22Rv1 (cell line): ENCODE data around the gene PTRHD1.

ENCODE experiments used
- H3K27ac ChIP-seq: fragments of 450-650 bp; 2 replicates; pipeline ENCODE4 v1.5.1; 2017
- ZFX ChIP-seq: fragments of 450-650 bp; IDR thresholded peaks from 2 replicates; pipeline ENCODE4 v1.6.1; 2017; ENCODE audit warnings: antibody characterized with exemption, borderline replicate concordance
- TF ChIP-seq, protein P1 (sequence below): fragments of 450-650 bp; IDR thresholded peaks from 2 replicates; pipeline ENCODE4 v1.5.1; 2017; ENCODE audit warnings: mild to moderate bottlenecking

PTRHD1 gene

GRCh38 chr2:24792542-24792873 is 683 bp downstream of the PTRHD1 start:
- H3K27ac ChIP-seq, result peak overlapping the region; percentile 89
- TF ChIP-seq, protein P1, sequence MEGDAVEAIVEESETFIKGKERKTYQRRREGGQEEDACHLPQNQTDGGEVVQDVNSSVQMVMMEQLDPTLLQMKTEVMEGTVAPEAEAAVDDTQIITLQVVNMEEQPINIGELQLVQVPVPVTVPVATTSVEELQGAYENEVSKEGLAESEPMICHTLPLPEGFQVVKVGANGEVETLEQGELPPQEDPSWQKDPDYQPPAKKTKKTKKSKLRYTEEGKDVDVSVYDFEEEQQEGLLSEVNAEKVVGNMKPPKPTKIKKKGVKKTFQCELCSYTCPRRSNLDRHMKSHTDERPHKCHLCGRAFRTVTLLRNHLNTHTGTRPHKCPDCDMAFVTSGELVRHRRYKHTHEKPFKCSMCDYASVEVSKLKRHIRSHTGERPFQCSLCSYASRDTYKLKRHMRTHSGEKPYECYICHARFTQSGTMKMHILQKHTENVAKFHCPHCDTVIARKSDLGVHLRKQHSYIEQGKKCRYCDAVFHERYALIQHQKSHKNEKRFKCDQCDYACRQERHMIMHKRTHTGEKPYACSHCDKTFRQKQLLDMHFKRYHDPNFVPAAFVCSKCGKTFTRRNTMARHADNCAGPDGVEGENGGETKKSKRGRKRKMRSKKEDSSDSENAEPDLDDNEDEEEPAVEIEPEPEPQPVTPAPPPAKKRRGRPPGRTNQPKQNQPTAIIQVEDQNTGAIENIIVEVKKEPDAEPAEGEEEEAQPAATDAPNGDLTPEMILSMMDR, result no peak
- TF ChIP-seq ZFX, result no peak

DNA sequence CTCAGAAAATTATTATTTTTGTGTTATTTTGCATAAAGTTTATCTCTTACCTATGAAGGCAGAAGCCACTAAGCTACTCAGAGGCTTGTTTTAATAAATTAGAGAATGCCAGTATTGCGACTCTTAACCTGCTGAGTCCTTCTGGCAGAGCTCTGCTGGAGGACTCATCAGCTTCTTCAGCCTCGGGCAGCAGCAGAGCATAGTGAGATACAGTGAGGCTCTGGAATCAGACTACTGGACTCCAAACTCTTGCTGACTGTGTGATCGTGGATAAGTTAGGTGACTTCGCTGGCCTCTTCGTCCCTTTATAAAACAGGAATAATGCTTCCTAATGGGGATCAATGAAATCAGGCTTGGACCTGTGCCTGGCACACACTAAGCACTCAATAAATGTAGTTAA is 1.7 kb downstream of the PTRHD1 start:
- no peak for TF ChIP-seq ZFX
- TF ChIP-seq, protein P1, result no peak
- H3K27ac ChIP-seq, result no peak overlapping the region

- no peak overlapping the region for H3K27ac ChIP-seq
- TF ChIP-seq ZFX, result no peak
These were observed 4.4 kb downstream of the PTRHD1 start for GRCh38 chr2:24788816-24789215.

DNA sequence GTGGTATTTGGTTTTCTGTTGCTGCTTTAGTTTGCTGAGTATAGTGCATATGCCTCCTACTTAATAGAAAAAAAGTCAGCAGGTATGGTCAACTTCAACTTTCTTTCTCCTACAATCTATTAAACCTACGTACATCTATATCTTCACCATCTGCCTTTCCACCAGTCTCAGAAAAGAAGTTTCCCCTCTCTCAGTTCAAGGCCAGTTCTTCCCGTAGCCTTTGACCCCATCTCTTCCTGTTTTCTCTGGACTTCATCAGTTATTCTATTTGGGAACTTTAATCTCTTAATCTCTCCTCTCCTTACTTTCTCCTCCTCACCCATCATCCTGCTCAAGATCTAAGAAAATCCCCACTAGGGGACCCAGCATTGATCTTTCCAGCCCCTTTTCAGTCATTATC is 5.7 kb downstream of the PTRHD1 start:
- TF ChIP-seq, protein P1, result no peak
- TF ChIP-seq ZFX, result no peak
- H3K27ac ChIP-seq, result no peak overlapping the region

DNA sequence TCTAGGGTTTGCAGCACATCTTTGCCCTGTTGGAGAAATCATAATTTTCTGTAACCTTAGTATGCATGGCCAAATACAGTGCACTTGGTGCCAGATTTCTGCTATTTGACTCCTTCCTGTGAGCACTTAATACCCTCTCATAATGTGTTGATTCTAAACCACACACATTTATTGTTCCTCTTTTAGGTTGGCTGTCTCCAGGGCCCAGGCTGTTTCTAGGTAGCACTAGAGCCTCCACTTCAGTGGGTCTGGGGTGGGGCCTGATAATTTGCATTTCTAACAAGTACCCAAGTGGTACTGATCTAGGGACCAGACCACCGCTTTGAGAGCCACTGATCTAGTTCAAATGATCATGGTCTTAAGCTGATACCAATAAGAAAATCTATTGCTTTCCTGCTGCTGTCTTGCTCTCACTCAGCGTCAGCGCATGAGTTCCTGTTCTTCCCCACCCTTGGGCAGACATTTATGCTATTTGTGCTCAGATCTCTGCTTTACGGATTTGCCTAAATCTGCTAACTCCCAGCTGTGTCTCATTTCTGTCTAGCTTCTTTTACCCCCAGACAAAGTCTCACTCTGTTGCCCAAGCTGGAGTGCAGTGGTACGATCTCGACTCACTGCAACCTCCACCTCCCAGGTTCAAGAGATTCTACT is 7.4 kb downstream of the PTRHD1 start:
- TF ChIP-seq ZFX, result no peak
- TF ChIP-seq, protein P1, result no peak
- H3K27ac ChIP-seq, result no peak overlapping the region

DNA sequence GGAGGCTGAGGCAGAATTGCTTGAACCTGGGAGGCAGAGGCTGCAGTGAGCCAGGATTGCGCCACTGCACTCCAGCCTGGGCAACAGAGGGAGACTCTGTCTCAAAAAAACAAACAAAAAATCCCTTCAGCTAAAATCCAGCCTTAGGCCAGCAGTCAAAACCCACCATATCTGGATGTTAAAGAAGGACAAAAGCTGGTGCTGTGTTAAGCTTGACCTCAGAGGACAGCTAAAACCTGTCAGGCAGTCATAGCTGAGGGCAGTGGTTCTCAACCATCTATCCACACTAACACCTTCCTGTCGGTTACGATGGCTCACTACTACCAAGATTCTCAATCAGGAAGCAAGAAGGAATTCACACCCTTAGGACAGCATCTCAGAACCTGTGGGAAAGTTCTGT is 9.6 kb downstream of the PTRHD1 start:
- H3K27ac ChIP-seq, result no peak overlapping the region
- TF ChIP-seq, protein P1, result no peak
- no peak for TF ChIP-seq ZFX

GRCh38 chr2:24779116-24779515 is 14.1 kb downstream of the PTRHD1 start:
- TF ChIP-seq, protein P1, result no peak
- TF ChIP-seq ZFX, result no peak
- H3K27ac ChIP-seq, result no peak overlapping the region

- TF ChIP-seq, protein P1, result no peak
- TF ChIP-seq ZFX, result no peak
- no peak overlapping the region for H3K27ac ChIP-seq
These were observed 18.8 kb downstream of the PTRHD1 start for GRCh38 chr2:24774373-24774772.
